Rectal smooth muscle tissue (tissue), 1 donor: Measurements from ENCODE around the gene S100A4.
A peak's percentile ranks its signal among the peaks of the same experiment; 100 is the strongest.
"Not testable (repeated sequence)": the region's sequence is repeated elsewhere in the genome, so short reads cannot be mapped to it uniquely, and the experiment has no call there.

ENCODE experiments used
- H3K27ac ChIP-seq: one replicate; pipeline ENCODE4 v1.7.0; 2013; ENCODE audit warnings: low read depth, low read length, inconsistent platforms
- H3K27me3 ChIP-seq: one replicate; pipeline ENCODE4 v1.7.0; 2013; ENCODE audit warnings: low read length; ENCODE audit not compliant: control insufficient read depth, insufficient read depth
- H3K36me3 ChIP-seq: one replicate; pipeline ENCODE4 v1.7.0; 2013; ENCODE audit warnings: low read length; ENCODE audit not compliant: control insufficient read depth, insufficient read depth
- H3K4me1 ChIP-seq: one replicate; pipeline ENCODE4 v1.7.0; 2013; ENCODE audit warnings: low read length; ENCODE audit not compliant: control insufficient read depth, insufficient read depth
- H3K4me3 ChIP-seq: one replicate; pipeline ENCODE4 v1.7.0; 2013; ENCODE audit warnings: low read length
- H3K9ac ChIP-seq: one replicate; pipeline ENCODE4 v1.7.0; 2013; ENCODE audit warnings: low read length

The S100A4 gene

DNA sequence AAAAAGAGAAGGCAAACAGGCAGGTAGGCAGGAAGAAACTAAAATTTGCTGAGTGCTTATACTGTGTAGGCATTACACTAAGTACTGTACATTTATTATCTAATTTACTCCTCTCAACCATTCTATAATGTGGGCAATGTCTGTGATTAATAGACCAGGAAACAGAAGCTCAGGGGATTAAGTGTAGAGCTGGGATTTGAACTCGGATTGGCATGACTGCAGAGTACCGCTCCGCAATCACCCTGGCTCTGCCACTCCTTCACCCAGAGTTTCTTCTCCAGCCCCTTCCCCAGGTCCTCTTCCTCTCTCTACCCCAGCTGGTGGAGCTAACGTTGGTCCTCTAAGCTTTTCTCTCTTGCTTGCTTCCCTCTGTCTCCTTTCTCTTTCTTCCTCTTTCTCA lies 31.5 kb upstream of the S100A4 start:
- Histone ChIP-seq H3K9ac (no peak overlapping the region), H3K4me1 (no peaks in the 10 kb centered on the region), H3K27me3 (no peaks in the 10 kb centered on the region), H3K36me3 (no peaks in the 10 kb centered on the region), H3K27ac (no peak overlapping the region), H3K4me3 (no peak overlapping the region)

DNA sequence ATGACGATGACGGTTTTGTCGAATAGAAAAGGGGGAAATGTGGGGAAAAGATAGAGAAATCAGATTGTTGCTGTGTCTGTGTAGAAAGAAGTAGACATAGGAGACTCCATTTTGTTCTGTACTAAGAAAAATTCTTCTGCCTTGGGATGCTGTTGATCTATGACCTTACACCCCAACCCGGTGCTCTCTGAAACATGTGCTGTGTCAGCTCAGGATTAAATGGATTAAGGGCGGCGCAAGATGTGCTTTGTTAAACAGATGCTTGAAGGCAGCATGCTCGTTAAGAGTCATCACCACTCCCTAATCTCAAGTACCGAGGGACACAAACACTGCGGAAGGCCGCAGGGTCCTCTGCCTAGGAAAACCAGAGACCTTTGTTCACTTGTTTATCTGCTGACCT lies 29.9 kb upstream of the S100A4 start:
- not testable (repeated sequence) for H3K4me1 ChIP-seq, H3K4me3 ChIP-seq, H3K27ac ChIP-seq, H3K27me3 ChIP-seq, H3K9ac ChIP-seq, H3K36me3 ChIP-seq

DNA sequence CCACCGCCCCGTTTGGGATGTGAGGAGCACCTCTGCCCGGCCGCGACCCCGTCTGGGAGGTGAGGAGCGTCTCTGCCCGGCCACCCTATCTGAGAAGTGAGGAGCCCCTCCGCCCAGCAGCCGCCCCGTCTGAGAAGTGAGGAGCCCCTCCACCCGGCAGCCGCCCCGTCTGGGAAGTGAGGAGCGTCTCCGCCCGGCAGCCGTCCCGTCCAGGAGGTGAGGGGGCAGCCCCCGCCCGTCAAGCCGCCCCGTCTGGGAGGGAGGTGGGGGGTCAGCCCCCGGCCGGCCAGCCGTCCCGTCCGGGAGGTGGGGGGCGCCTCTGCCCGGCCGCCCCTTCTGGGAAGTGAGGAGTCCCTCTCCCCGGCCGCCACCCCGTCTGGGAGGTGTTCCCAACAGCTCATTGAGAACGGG lies 29.5 kb upstream of the S100A4 start:
- not testable (repeated sequence) for H3K4me1 ChIP-seq, H3K27ac ChIP-seq, H3K9ac ChIP-seq, H3K36me3 ChIP-seq, H3K4me3 ChIP-seq, H3K27me3 ChIP-seq

DNA sequence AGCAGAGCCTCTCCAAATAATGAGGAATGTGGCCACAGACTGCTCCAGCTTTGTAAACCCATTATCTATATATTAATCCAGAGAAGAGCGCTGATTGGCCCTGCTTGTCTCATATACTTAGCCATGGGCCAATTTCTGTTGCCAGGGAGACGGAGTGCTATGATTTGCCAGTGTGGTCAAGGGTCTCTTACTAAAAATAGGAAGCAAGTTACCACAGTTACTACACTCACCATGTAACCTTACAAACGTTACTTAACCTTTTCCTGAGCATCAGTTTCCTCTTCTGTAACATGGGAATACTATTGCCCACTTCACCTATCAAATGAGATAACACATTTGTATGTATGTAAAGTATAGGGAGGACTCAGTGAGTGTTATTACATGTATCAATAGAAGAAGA lies 27.7 kb upstream of the S100A4 start:
- Histone ChIP-seq H3K36me3 (no peaks in the 10 kb centered on the region), H3K4me1 (peaks cover 4% of the 10 kb centered on the region), H3K27me3 (no peaks in the 10 kb centered on the region), H3K9ac (no peak overlapping the region), H3K4me3 (no peak overlapping the region), H3K27ac (peak overlapping the region; percentile 59)

DNA sequence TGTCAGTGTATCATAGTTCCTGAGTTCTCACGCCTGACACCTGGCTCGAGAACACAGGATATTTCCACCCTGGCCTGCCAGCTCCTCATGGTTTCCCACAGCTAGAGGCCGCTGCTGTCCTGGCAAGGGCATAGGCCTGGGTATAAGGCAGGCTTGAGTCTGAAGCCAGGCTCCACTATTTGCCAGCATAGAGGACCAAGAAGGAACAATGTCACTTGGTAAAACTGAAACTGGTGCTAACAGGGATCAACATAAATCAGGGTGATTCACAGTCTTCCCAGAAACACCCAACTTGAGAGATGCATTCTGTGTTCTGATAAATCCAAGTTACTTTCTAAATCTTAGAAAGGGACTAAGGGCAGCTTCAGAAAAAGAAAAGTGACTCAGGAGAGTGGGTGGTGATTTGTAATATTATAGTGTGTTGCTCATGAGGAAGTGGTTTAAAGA lies 27.0 kb upstream of the S100A4 start:
- H3K9ac ChIP-seq, result no peak overlapping the region
- no peaks in the 10 kb centered on the region for H3K27me3 ChIP-seq
- H3K4me1 ChIP-seq, result peaks cover 11% of the 10 kb centered on the region
- H3K4me3 ChIP-seq, result no peak overlapping the region
- H3K36me3 ChIP-seq, result no peaks in the 10 kb centered on the region
- H3K27ac ChIP-seq, result peak overlapping the region; percentile 59

DNA sequence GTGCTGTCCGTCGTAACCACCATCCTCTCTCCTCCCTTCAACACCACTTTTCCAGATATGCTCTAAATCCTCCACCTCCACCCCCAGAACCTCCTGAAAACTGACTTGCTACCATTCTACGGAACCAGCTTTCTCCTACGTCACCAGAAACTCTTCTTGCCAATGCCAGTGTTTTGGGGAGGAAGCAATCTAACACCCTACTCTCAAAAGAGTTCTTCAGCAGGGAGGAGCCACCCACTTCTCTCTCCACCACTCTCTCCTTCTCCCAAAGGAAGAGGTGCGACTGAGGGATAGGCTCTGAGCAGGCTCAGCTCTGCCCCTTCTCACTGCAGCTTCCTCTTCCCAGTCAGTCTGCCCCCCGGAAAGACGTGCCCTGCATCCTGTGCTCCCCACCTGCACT lies 26.1 kb upstream of the S100A4 start:
- Histone ChIP-seq H3K36me3 (no peaks in the 10 kb centered on the region), H3K27me3 (no peaks in the 10 kb centered on the region), H3K4me1 (peaks cover 18% of the 10 kb centered on the region), H3K9ac (no peak overlapping the region), H3K27ac (no peak overlapping the region), H3K4me3 (no peak overlapping the region)

DNA sequence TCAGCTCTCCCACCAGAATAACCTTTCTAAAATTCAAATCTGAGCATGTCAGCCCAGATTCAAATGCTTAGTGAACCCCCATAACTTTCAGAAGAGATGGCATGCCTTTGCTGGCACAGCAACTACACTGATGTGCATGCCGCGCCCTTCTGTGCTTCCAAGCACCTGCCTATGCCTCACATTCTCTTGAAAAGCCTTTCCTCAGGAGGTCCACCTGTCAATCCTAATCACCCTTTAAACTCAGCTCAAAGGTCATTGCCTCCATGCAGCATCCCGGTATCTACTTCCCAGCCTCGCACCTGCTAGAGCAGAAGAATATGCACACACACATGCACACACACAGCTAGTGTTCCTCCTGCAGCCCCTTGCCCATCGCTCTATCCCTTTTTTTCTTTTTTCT lies 25.3 kb upstream of the S100A4 start:
- Histone ChIP-seq H3K27ac (no peak overlapping the region), H3K27me3 (no peaks in the 10 kb centered on the region), H3K36me3 (no peaks in the 10 kb centered on the region), H3K9ac (no peak overlapping the region), H3K4me1 (peaks cover 24% of the 10 kb centered on the region), H3K4me3 (no peak overlapping the region)

DNA sequence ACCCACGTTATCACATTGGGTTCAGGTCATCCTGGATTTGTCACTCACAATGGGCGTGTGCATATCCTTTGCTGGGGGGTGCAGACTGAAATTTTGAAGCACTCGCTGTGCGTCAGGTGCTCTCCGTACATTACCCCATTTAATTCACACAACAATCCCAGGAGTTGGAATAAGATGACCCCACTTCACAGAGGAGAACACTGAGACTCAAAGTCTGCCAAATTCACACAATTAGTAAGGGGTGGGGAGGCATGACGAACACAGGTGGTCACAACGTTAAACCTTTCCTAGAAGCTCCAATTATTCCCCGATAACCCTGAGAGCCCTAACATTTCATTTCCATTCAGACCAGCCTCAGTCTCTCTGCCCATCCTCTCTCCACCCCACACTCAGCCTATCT lies 23.9 kb upstream of the S100A4 start:
- no peak overlapping the region for H3K4me3 ChIP-seq
- H3K27ac ChIP-seq, result no peak overlapping the region
- no peak overlapping the region for H3K9ac ChIP-seq
- H3K4me1 ChIP-seq, result peaks cover 31% of the 10 kb centered on the region
- no peaks in the 10 kb centered on the region for H3K27me3 ChIP-seq
- no peaks in the 10 kb centered on the region for H3K36me3 ChIP-seq

DNA sequence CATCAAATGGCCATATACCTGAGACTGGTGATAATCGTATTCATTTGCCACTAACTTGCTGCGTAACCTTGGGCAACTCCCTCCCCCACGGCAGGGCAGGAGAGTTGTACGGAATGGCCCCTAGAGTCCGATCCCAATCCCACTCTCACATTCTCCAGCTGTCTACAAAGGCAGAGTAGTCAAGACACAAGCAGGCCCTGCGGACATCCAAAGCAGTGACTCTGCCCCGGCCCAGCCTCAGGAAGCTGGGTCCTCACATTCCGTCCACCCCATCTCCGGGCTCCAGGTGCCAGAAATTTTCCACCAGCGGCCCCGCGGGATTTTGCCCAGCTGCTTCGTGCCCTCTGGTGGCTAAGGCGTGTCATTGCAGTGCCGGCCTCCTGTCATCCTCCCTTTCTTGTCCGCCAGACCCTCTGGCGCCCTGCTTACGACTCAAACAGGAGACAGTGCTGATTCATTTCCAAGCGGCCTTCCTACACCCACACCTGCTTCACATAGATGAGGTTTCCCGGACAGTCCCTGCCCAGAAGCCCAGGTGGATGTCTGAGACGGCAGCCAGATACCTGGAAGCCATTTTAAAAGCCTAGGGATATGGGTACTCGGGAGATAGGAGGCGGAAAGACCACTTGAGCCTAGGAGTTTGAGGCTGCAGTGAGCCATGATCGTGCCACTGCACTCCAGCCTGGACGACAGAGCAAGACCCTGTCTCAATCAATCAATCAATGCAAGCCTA lies 22.9 kb upstream of the S100A4 start:
- H3K27ac ChIP-seq, result peak overlapping the region; percentile 53
- H3K27me3 ChIP-seq, result no peaks in the 10 kb centered on the region
- H3K4me1 ChIP-seq, result peaks cover 31% of the 10 kb centered on the region
- H3K36me3 ChIP-seq, result no peaks in the 10 kb centered on the region
- H3K4me3 ChIP-seq, result peak overlapping the region; percentile 32
- no peak overlapping the region for H3K9ac ChIP-seq

DNA sequence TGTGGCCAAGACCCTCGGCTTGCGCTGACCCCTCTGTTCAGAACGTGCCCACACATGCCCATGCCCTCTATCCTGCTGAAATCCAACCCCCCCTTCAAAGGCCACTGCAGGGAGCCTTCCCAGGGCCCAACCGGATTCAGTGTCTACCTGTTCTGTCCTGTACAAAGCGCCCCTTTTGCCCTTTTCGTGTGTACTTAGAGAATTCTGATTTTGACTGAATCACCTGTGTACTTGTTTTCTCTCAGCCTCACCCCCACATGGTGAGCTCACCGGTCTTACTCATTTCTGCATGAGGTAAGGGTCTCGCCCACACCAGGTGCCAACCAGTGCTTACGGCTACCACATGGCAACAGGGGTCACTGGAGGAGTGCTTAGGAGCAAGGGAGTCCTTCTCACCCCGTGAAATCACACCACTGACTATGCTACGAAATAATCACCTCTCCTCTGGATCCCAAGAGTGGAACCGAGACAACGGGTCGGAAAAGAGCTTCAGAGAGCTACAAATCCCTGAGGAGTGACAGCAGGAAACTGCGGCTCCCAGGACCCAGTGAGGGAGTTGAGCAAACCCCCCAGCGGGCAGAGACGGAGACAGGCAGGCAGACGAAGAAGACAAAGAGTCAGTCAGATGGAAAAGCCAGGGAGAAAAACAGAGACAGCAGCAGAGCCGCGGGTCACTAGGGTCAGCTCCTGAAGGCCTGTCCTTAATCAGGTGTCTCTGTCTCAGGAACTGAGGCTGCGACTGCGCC lies 22.2 kb upstream of the S100A4 start:
- H3K27ac ChIP-seq, result peak overlapping the region; percentile 53
- H3K36me3 ChIP-seq, result no peaks in the 10 kb centered on the region
- H3K9ac ChIP-seq, result no peak overlapping the region
- peaks cover 31% of the 10 kb centered on the region for H3K4me1 ChIP-seq
- peak overlapping the region; percentile 32 for H3K4me3 ChIP-seq
- H3K27me3 ChIP-seq, result no peaks in the 10 kb centered on the region

DNA sequence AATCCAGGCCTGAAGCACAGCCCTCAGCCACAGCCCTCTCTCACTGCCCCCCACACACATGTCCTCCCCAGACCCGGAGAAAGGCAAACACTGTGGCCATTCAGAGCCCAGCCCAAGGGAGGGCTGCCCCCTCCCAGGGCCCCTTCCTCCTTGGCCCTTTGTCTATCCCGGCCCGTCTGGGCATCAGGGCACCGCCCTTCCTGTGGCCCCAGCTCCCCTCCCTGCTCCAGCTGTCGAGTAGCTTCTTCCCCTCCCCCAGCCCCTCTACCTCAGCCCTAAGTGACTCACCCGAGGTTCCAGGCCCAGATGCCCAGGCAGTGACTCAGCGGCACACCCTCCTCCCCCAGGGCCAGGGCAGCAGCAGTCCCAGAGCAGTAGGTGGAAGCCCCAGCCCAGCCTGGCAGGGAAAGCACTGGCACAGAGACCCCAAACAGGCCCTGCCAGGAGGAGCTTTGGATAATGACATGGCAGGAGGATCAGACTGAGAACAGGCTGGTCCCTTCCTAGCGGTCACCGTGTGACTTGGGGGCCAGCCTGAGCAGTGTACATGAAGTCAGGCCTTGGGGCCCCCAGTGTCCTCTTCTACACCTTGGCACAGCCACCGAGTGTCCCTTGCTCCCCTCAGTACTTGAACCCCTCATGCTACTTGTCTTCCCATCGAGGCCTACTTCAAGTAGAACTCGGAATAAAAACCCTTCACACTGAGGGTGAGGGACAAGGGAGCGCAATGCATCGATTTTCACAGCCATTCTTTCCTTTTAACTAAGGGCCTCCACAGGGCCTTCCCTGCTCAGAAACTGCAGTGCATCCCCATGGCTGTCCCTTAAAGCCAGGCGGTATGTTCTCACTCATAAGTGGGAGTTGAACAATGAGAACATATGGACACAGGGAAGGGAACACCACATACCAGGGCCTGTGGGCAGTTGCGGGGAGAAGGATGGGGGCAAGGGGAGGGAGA lies 21.1 kb upstream of the S100A4 start:
- H3K9ac ChIP-seq, result peak overlapping the region; percentile 24
- no peak overlapping the region for H3K4me3 ChIP-seq
- H3K4me1 ChIP-seq, result peaks cover 31% of the 10 kb centered on the region
- H3K36me3 ChIP-seq, result no peaks in the 10 kb centered on the region
- H3K27ac ChIP-seq, result peak overlapping the region; percentile 89
- H3K27me3 ChIP-seq, result no peaks in the 10 kb centered on the region
